Stimulated activated CD8-positive, alpha-beta memory T cell treated with anti-CD3 and anti-CD28 coated beads, Interleukin-15, amount 100 ng/mL, for 4 hours (primary cell): ENCODE results near the gene MRPL46.
A peak's percentile ranks its signal among the peaks of the same experiment; 100 is the strongest.

Experiments
- DNase-seq, 2 donors: peaks; one replicate each; pipeline ENCODE4 v3.0.0-alpha.2; 2020; ENCODE audit warnings: low read depth in 2 of 2

The MRPL46 gene

GRCh38 chr15:88467073-88467934, at the start of gene MRPL46, which contains the start of gene MRPS11:
Gene MRPL46, minus strand, starts transcription at chr15:88467388. Its CDS starts 11 bp downstream, at chr15:88467377.
Gene MRPS11, plus strand, starts transcription at chr15:88467708. Its CDS starts 10 bp downstream, at chr15:88467718.
- peak; percentile 72 to 82 for DNase-seq

DNA sequence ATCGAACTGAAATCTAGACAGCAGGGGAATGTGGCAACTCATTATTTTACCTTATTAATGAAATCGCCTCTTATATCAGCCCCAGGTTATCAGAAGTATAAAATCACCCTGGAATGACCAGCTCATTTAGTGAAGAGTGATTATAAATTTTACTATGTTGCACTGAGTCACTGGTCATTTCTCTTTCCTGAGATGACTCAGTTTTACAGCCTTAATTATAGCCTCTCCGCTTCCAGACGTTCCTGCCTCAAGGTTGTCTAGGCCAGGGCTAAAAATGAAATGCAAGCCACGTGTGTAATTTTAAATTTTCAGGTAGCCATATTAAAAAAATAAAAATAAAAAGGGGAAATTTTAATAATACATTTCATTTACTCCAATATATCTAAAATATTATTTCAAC, 46.0 kb upstream of the MRPL46 start:
- no peak for DNase-seq

- no peak for DNase-seq
Observed at GRCh38 chr15:88512601-88513000, 45.4 kb upstream of the MRPL46 start.

DNA sequence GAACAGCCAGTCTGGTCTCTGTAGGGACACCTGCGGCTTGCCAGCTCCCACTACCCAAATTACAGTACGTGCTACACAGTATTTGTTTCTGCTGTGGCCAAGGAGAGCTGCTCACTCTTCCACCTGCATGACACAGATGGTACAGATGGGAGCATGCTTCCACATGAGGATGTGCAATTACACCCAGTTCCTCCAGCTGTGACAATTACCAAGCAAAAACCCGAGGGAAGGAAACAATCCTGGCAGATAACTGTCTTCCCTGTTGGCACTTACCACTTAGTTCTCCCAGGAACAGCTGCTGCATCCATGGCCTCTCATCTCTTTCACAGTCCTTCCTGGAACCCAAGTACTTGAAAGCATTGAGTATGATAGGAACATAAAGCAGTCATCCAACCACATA, 44.9 kb upstream of the MRPL46 start:
- no peak for DNase-seq

GRCh38 chr15:88511161-88511560, 44.0 kb upstream of the MRPL46 start:
- DNase-seq, result no peak

GRCh38 chr15:88509964-88510363, 42.8 kb upstream of the MRPL46 start:
- no peak for DNase-seq

- DNase-seq, result no peak
Observed at GRCh38 chr15:88509321-88509720, 42.1 kb upstream of the MRPL46 start.

GRCh38 chr15:88506628-88507027, 39.4 kb upstream of the MRPL46 start:
- no peak for DNase-seq

DNA sequence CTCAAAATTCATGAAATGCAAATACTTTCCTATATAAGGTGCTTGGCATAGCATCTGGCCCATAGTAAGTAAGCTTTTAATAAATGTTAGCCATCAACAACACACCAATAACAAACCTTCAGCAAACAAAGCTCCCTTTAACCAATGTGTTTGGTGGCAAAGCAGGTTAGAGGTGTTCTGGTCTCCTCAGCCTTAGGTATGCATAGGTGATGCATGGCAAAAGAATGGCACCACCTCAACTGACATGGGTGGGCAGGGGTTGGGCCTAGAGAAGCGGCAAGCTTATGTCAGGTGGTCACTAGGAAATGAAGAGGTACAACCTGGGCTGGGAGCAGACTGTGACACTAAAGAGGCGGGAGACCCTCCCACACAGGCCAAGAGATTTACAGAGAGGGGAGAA, 38.5 kb upstream of the MRPL46 start:
- no peak for DNase-seq

DNA sequence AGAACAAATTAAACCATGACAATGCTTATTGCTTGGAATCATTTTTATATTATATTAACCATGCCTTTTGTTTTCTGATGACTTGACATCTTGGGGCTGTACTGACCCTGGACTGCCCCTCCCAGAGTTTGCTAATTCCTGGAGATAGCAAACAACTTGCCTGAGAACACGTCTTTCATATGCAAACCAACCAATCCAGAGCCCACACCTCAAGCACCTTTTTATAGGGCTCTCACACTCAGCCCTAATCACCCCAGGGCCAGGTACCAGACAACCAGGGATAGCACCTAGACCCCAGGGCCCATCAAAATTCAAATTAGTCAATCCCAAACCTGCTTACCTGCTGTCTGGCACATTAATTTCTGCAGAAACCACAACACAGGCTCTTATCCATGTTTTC, 37.3 kb upstream of the MRPL46 start:
- no peak for DNase-seq

DNA sequence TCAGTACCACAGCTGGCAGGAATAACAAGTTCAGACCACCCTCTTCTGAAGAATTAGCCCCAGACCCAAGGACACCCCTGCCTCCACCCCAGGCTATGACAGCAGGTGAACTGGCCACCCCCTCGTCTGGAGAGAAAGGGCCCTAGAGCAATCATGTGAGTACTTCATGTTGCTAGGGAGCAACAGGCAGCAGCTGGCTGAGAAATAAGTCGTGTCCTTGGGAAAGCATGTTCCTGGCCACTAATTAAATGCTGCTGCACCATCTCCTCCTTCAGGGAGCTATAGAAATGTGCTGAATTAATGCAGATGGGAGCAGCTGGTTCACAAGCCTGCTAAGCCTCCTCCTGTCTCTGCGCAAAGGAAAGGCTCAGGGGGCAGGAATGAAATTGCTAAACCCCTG, 31.8 kb upstream of the MRPL46 start:
- no peak for DNase-seq

GRCh38 chr15:88497109-88497765, 30.0 kb upstream of the MRPL46 start:
- DNase-seq, result no peak

- no peak for DNase-seq
Observed at GRCh38 chr15:88493844-88494243, 26.7 kb upstream of the MRPL46 start.

- no peak for DNase-seq
Observed at GRCh38 chr15:88491158-88491557, 24.0 kb upstream of the MRPL46 start.

GRCh38 chr15:88490036-88490435, 22.8 kb upstream of the MRPL46 start:
- no peak for DNase-seq

- no peak for DNase-seq
Observed at GRCh38 chr15:88489321-88489720, 22.1 kb upstream of the MRPL46 start.

GRCh38 chr15:88487796-88488523, 20.8 kb upstream of the MRPL46 start:
- DNase-seq, result no peak

- no peak for DNase-seq
Observed at GRCh38 chr15:88487178-88487795, 20.1 kb upstream of the MRPL46 start.

GRCh38 chr15:88484682-88485331, 17.6 kb upstream of the MRPL46 start:
- no peak for DNase-seq

DNA sequence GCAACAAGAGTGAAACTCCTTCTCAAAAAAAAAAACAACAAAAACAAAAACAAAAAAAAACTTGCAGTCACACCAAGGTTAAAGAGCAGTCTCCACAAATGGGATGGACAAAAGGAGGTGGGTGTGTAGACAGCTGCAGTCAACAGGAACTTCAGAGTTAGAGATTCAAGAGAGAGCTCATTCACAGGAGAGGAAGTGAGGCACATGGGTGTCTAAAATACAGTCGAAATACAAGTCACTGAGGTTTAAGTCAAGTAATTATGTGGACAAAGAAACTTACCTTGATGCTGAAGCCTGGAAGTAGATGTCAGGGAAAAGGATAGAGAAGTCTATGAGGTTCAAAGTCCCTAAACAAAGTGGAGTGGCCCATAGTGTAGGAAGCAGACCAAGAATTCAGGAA, 15.1 kb upstream of the MRPL46 start:
- no peak for DNase-seq

GRCh38 chr15:88480981-88481380, 13.8 kb upstream of the MRPL46 start:
- no peak for DNase-seq
